HUES64 (cell line): ENCODE measurements around the gene COL27A1.

Experiments
- H3K27ac ChIP-seq: 2 replicates; pipeline ENCODE4 v1.7.0; 2013; ENCODE audit warnings: low read depth, low read length, inconsistent platforms
- H3K27me3 ChIP-seq: 2 replicates; pipeline ENCODE4 v1.6.1; 2013; ENCODE audit warnings: mild to moderate bottlenecking, low read length; ENCODE audit not compliant: insufficient read depth
- H3K36me3 ChIP-seq: 2 replicates; pipeline ENCODE4 v1.6.1; 2013; ENCODE audit warnings: mild to moderate bottlenecking, low read length; ENCODE audit not compliant: insufficient read depth
- H3K4me1 ChIP-seq: 2 replicates; pipeline ENCODE4 v1.6.1; 2013; ENCODE audit warnings: mild to moderate bottlenecking, low read length, moderate library complexity; ENCODE audit not compliant: insufficient read depth
- H3K4me3 ChIP-seq: 2 replicates; pipeline ENCODE4 v1.5.1; 2013; ENCODE audit warnings: mild to moderate bottlenecking, low read length, moderate library complexity
- H3K9ac ChIP-seq: 2 replicates; pipeline ENCODE4 v1.6.1; 2013; ENCODE audit warnings: mild to moderate bottlenecking, low read depth, low read length
- H3K9me3 ChIP-seq: 2 replicates; pipeline ENCODE4 v1.6.1; 2013; ENCODE audit warnings: low read depth, low read length; ENCODE audit not compliant: insufficient read depth
- WGBS: fragments of 150-250, 120-280 bp; methylation state at CpG from one replicate; pipeline ENCODE4 v1.1.7; 2013; ENCODE audit warnings: missing lambda C conversion rate; 5-methylcytosine and 5-hydroxymethylcytosine counted together

The COL27A1 gene

DNA sequence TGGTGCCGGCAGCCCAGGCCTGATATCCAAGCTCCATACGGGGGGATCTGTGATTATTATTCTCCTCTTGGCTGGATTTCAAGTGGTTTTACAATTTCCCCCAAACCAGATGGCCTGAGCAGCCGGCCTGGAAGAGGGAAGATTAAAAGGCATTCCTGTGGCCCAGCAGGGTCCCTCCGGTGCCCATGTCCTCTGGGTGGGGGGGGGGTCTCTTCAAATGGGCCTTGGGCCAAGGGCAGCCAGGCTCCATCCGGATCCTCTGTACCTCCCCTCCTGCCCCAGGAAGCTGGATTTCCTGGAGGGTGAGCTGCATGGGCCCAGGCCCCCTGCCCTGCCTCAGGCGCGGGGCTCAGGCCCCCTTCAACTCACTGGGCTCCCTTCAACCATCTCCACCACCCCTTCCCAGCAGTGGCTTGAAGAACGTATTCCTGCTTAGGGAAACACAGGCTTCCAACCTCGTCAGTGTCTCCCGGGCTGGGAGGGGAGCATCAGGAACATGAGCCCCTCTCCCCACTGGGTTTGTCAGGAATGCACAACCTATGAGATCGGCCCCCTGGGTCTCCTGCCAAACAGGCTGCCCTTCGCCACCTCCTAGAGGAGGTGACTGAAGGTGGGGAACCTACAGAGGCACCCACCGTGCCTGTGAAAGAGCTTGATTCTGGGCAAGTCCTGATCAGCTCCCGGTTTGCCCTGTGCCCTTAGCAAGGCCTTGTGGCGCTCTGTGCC lies 104.6 kb downstream of the COL27A1 start:
- Histone ChIP-seq H3K36me3 (no peaks in the 10 kb centered on the region), H3K27me3 (no peaks in the 10 kb centered on the region), H3K4me1 (no peaks in the 10 kb centered on the region; the same call in 1 of the 2 replicates), H3K4me3 (no peak overlapping the region), H3K9me3 (no peaks in the 10 kb centered on the region), H3K9ac (no peak overlapping the region), H3K27ac (no peak overlapping the region)
- WGBS = 84% methylated on average over 15 of the region's 15 CpGs

DNA sequence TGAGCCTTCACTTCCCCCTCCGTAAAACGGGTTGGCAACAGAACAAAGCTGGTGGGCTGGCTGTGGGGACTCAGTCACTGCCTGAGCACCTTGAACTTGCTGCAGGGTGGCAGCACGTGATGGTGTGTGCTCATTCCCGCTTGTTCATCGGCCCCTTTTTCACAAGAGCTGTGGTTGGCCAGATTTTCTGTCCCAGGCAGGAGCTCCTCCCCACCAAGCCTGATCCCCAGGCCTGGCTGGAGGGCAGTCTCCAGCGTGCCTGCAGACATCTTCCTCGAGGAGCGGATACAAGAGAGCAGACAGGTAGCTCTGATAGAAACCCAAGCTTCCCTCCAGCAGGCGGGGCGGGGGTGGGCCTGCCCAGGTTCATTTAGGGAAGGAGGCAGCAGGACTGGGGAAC lies 105.7 kb downstream of the COL27A1 start:
- Histone ChIP-seq H3K9me3 (no peaks in the 10 kb centered on the region), H3K4me3 (no peak overlapping the region), H3K36me3 (no peaks in the 10 kb centered on the region), H3K27ac (no peak overlapping the region), H3K27me3 (no peaks in the 10 kb centered on the region), H3K9ac (no peak overlapping the region; the same call in 1 of the 2 replicates), H3K4me1 (no peaks in the 10 kb centered on the region; the same call in 1 of the 2 replicates)
- WGBS = 77% methylated on average over 10 of the region's 10 CpGs

DNA sequence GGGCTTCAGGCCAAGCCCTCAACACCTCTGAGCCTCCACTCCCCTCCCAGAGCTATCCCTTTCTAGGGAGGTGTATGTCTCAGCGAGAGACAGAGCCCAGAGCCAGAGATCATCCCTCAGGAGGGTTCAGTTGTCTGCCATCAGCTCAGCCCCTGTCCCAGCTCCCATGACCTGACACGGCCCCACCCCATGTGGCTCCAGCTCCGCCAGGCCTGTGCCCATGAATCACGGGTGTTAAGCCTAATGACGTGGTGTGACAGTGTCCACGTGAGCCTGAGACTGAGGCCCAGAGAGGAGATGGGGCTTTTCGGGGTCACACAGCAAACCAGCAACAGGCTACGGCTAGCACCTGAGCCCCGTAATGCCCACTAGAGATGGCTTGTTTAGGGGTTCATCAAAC lies 106.7 kb downstream of the COL27A1 start:
- Histone ChIP-seq H3K4me1 (no peaks in the 10 kb centered on the region; the same call in 1 of the 2 replicates), H3K4me3 (no peak overlapping the region), H3K27me3 (no peaks in the 10 kb centered on the region), H3K27ac (no peak overlapping the region), H3K36me3 (no peaks in the 10 kb centered on the region), H3K9me3 (no peaks in the 10 kb centered on the region), H3K9ac (no peak overlapping the region)
- WGBS = 87% methylated on average over 9 of the region's 9 CpGs

DNA sequence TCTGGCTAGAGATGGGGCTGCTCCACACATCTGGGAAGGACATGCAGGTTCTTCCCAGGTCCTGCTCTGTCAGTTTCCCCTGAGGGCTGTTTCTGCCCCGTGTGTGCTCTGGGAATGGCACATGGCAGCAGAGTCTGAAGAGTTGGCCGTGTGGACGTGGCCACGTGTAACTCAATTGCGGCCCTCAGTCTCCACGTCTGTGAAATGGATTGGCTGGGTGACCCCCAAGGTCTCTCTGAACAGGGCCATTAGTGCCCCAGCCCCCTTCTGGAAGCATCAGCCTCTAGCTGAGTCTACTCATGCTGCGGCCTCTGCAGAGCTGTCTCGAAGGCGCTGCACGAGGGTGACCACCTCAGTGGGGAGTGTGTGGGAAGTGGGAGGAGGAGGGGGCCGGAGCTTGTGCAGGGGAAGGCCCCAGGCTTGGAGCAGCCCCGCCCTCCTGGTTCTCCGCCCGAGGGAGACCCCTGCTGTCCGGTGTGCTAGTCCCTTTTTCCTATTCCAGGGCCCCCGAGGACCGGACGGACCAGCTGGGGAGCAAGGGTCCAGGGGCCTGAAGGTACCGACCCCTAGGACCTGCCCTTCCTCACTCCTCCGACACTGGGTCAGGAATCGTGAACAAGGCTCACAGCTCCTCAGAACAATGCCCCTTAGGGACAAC lies 108.6 kb downstream of the COL27A1 start:
- WGBS = 65% methylated on average over 21 of the region's 21 CpGs
- no peak overlapping the region for H3K27ac ChIP-seq

DNA sequence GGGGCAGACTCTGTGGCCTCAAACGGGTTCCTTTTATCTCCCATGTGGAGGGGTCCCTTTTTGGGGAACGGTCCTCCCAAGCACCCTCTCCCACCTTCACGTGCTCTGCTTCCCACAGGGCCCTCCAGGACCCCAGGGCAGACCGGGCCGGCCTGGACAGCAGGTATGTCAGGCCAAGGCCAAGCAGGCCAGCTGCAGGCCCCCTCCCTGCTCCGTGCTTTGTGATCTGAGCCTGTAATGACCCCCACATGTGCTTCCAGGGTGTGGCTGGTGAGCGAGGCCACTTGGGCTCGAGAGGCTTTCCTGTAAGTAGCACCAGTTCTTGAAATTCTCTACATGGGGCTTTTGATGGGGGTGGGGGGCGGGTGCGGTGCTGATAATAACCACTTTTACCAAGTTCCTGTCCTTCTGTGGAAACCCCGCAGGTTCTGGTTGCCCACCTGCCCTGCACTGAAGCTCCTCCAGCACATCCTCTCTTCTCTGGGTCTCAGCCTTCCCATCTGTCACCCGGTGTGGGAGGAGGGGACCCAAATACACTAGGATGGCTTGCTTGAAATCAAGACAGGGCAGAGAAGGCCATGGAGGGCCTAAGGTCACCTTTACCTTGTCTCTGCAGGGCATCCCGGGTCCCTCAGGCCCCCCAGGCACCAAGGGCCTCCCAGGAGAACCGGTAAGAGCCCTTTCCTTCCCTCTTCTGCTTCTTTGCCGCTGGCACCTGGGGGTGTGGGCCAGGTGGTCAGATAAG lies 109.6 kb downstream of the COL27A1 start:
- 93% methylated on average over 14 of the region's 15 CpGs for WGBS
- no peak overlapping the region; the same call in 1 of the 2 replicates for H3K9ac ChIP-seq
- no peak overlapping the region for H3K27ac ChIP-seq
- no peaks in the 10 kb centered on the region for H3K27me3 ChIP-seq
- no peaks in the 10 kb centered on the region for H3K36me3 ChIP-seq
- no peaks in the 10 kb centered on the region for H3K9me3 ChIP-seq
- H3K4me1 ChIP-seq = no peaks in the 10 kb centered on the region; the same call in 1 of the 2 replicates
- no peak overlapping the region for H3K4me3 ChIP-seq

More for the DNA sequence above, 108.6 kb downstream of the COL27A1 start:
- no peaks in the 10 kb centered on the region; the same call in 1 of the 2 replicates for H3K4me1 ChIP-seq
- no peaks in the 10 kb centered on the region for H3K36me3 ChIP-seq
- no peaks in the 10 kb centered on the region for H3K9me3 ChIP-seq
- no peaks in the 10 kb centered on the region for H3K27me3 ChIP-seq
- H3K9ac ChIP-seq = no peak overlapping the region
- H3K4me3 ChIP-seq = no peak overlapping the region

DNA sequence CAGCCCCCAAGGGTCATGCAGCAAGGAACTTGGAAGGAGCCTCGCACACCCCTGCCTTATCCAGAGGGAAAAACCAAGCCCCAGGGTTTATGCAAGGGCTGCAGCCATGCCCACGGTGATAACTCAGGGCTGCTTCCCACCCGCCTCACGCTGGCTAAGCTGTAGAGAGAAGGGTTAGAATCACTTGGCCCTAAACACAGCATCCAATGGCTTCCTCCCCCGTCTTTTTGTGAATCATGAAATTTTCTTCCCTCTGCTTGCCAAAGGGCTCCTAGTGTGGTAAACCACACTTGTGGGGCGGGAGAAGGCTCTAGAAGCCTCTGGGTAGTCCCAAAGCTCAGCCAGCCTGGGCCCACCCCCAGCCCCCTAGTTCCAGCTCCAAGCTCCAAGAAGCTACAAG lies 111.6 kb downstream of the COL27A1 start:
- no peak overlapping the region for H3K4me3 ChIP-seq
- 94% methylated on average over 6 of the region's 6 CpGs for WGBS
- no peak overlapping the region for H3K27ac ChIP-seq
- H3K27me3 ChIP-seq = no peaks in the 10 kb centered on the region
- no peaks in the 10 kb centered on the region for H3K9me3 ChIP-seq
- H3K4me1 ChIP-seq = no peaks in the 10 kb centered on the region
- no peak overlapping the region for H3K9ac ChIP-seq
- no peaks in the 10 kb centered on the region for H3K36me3 ChIP-seq

DNA sequence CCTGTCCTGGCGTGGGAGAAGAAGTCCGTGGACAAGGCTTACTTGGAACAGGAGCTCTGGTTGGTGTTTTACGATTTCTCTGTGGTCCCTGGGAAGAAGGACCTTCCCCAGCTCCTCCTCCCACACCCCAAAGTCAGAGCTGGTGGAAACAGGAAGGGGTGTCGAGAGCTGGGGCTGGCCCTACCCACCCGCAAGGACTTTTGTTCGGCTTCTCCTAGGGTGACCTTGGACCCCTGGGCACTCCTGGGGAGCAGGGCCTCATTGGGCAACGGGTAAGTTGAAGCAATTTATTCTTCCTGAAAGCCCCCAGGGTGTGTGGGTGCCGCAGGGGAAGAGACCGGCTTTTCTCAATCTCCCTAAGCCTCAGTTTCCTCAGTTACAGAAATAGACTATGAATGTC lies 113.7 kb downstream of the COL27A1 start:
- no peaks in the 10 kb centered on the region for H3K4me1 ChIP-seq
- H3K36me3 ChIP-seq = no peaks in the 10 kb centered on the region
- WGBS = 93% methylated on average over 8 of the region's 9 CpGs
- no peak overlapping the region for H3K9ac ChIP-seq
- no peaks in the 10 kb centered on the region for H3K27me3 ChIP-seq
- no peaks in the 10 kb centered on the region for H3K9me3 ChIP-seq
- H3K4me3 ChIP-seq = no peak overlapping the region
- no peak overlapping the region for H3K27ac ChIP-seq

DNA sequence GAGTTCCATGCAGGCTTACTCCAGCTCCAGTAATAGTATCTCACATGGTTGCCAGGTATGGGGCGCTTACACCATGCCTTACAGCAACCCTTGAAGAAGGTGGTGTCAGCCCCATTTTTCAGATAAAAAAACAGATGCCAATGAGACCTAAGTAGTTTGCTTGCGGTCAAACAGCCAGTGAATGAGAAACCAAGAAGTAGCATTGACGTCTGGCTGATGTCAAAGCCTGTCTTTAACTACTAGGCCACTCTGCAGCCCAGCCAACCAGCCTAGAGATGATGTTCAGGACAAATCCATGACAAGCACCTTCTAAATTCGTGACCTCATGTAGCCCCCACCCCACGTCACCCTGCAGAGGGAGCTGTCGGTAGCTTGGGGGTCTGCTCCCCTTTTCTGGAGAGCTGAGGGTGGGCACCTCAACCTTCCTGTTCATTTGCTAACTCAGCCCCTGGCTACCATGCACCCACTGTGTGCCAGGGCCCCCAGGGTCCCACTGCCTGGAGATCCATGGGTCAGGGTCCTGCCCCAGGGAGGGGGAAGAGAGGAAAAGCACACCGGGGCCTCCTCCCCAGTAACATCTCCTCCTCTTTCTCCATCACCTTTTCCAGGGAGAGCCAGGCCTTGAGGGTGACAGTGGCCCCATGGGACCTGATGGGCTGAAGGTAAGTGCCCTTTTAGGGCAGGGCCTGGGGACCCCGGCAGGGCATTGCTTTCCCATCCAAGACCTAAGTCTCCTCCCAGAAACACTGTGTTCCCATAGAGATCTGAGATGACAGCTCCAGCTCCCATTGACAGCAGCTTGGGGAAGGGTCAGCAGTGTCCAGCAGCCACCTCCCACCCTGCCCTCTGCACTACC lies 115.0 kb downstream of the COL27A1 start:
- 89% methylated on average over 8 of the region's 8 CpGs for WGBS

DNA sequence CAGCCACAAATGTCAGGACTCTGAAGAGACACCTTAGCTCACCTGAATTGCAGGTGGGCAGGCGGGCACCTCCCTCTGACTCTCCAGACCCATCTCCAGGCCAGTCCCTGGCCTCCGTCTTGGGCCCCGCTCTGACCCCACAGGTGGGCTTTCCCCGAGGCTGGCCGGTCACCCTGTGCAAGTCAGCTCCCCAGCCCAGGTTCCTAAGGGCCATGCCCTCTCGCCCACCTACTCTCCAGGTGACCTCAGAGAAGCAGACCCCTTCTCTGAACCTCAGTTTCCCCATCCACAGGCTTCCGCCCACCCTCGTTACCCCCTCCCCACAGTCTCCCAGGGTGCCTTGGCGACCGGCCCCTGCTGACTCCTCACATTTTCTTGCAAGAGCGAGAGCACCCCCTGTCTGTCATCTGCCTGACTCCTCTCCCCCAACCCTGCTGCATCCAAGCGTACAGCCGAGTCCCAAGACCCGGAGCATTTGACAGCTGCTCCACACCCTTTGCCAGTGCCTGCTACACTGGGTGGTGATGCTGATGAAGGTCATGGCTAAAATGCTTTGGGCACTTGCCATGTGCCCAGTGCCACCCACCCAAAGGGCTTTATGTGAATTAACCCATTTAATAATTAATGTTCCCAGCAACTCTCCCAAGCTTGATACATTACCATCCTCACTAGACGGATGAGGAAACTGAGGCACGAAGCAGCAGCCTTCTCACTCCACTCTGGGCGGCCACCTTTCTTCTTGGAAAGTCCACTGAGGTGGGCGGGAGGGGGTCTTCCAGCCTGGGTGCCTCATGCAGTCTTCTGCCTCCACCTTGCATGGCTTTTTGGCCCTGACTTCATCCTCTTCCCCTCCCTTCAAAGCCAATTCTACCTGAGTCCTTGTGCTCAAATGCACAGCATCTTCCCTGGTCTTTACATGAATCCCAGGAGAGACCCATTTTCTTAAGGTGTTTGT lies 116.5 kb downstream of the COL27A1 start:
- Histone ChIP-seq H3K4me1 (no peaks in the 10 kb centered on the region), H3K9ac (no peak overlapping the region), H3K27ac (no peak overlapping the region), H3K9me3 (no peaks in the 10 kb centered on the region), H3K27me3 (no peaks in the 10 kb centered on the region), H3K4me3 (no peak overlapping the region), H3K36me3 (peaks cover 3% of the 10 kb centered on the region; the same call in 1 of the 2 replicates)
- WGBS = 82% methylated on average over 18 of the region's 18 CpGs

More for the DNA sequence above, 115.0 kb downstream of the COL27A1 start:
- Histone ChIP-seq H3K36me3 (no peaks in the 10 kb centered on the region), H3K4me1 (no peaks in the 10 kb centered on the region), H3K4me3 (no peak overlapping the region), H3K27ac (no peak overlapping the region), H3K27me3 (no peaks in the 10 kb centered on the region), H3K9me3 (no peaks in the 10 kb centered on the region), H3K9ac (no peak overlapping the region)
